Left ventricle myocardium inferior (tissue), 1 donor: ENCODE measurements around the gene NCOR2. TPM values are rescaled to one million over a fixed set of nuclear protein-coding genes. Genes with fewer than 3 reads are reported as not detected.

Experiments used
- DNase-seq: peaks from one replicate; pipeline ENCODE4 v3.0.0-alpha.2; 2020
- H3K27ac ChIP-seq: fragments of 200-600 bp; replicated peaks from 2 replicates; pipeline ENCODE4 v1.8.0; 2021
- H3K27me3 ChIP-seq: fragments of 200-600 bp; 2 replicates; pipeline ENCODE4 v1.8.0; 2021; ENCODE audit warnings: low read depth
- H3K36me3 ChIP-seq: fragments of 200-600 bp; 2 replicates; pipeline ENCODE4 v1.8.0; 2021
- H3K4me1 ChIP-seq: fragments of 200-600 bp; 2 replicates; pipeline ENCODE4 v1.8.0; 2021
- H3K4me3 ChIP-seq: fragments of 200-600 bp; 2 replicates; pipeline ENCODE4 v1.8.0; 2021; ENCODE audit warnings: mild to moderate bottlenecking, moderate library complexity
- H3K9me3 ChIP-seq: fragments of 200-600 bp; replicated peaks from 2 replicates; pipeline ENCODE4 v1.8.0; 2021
- CTCF ChIP-seq: fragments of 200-600 bp; IDR thresholded peaks from 2 replicates; pipeline ENCODE4 v1.8.0; 2021; ENCODE audit warnings: antibody characterized with exemption, mild to moderate bottlenecking, borderline replicate concordance
- intact Hi-C: fragments of 100-400 bp; cut with micrococcal nuclease; formaldehyde crosslinking; loops from one replicate; pipeline ENCODE4 v1.11.0; 2022
- total RNA-seq: library from RNA; stranded (reverse); fragmentation: NEBNext Ultra II Directional; extraction: Animal tissue kit (Norgen Biotek cat#: 25700); gene quantifications from one replicate; pipeline ENCODE4 v1.2.1, GENCODE V29; 2021
- donor health status: DM: no; HTN: yes; CAD: no; lungs with severe emphysema.

NCOR2 gene
- total RNA-seq, 1 donor from 2014 or later = 152 TPM

GRCh38 chr12:124527861-124528561 is 39.4 kb downstream of the NCOR2 start:
- peak; percentile 42 for DNase-seq
- H3K27ac ChIP-seq = peak overlapping the region; percentile 49
- H3K36me3 ChIP-seq = no peaks in the 10 kb centered on the region
- no peaks in the 10 kb centered on the region for H3K27me3 ChIP-seq
- intact Hi-C loops = no loop called here
- no peak for TF ChIP-seq CTCF
- H3K4me1 ChIP-seq = peaks cover 70% of the 10 kb centered on the region
- no peaks in the 10 kb centered on the region for H3K9me3 ChIP-seq
- no peak overlapping the region for H3K4me3 ChIP-seq

GRCh38 chr12:124525927-124526692 is 41.3 kb downstream of the NCOR2 start:
- no peak for DNase-seq

GRCh38 chr12:124525455-124525854 is 42.0 kb downstream of the NCOR2 start:
- peak; percentile 51 for DNase-seq
- Histone ChIP-seq H3K27me3 (no peaks in the 10 kb centered on the region), H3K4me1 (peaks cover 70% of the 10 kb centered on the region), H3K27ac (peak overlapping the region; percentile 41), H3K4me3 (no peak overlapping the region), H3K36me3 (no peaks in the 10 kb centered on the region), H3K9me3 (no peaks in the 10 kb centered on the region)
- intact Hi-C loops = no loop called here
- TF ChIP-seq CTCF = no peak

More at GRCh38 chr12:124525927-124526692, 41.3 kb downstream of the NCOR2 start:
- Histone ChIP-seq H3K4me1 (peaks cover 70% of the 10 kb centered on the region), H3K9me3 (no peaks in the 10 kb centered on the region), H3K27me3 (no peaks in the 10 kb centered on the region), H3K4me3 (no peak overlapping the region), H3K27ac (peak overlapping the region; percentile 41), H3K36me3 (no peaks in the 10 kb centered on the region)
- intact Hi-C loops = no loop called here
- no peak for TF ChIP-seq CTCF

GRCh38 chr12:124524231-124524925 is 43.0 kb downstream of the NCOR2 start:
- intact Hi-C loops = no loop called here
- Histone ChIP-seq H3K36me3 (no peaks in the 10 kb centered on the region), H3K27ac (peak overlapping the region; percentile 12), H3K4me1 (peaks cover 79% of the 10 kb centered on the region), H3K4me3 (no peak overlapping the region), H3K9me3 (no peaks in the 10 kb centered on the region), H3K27me3 (no peaks in the 10 kb centered on the region)
- no peak for DNase-seq
- no peak for TF ChIP-seq CTCF

GRCh38 chr12:124523071-124523470 is 44.3 kb downstream of the NCOR2 start:
- peak overlapping the region; percentile 11 for H3K27ac ChIP-seq
- H3K36me3 ChIP-seq = no peaks in the 10 kb centered on the region
- peak; percentile 28 for DNase-seq
- H3K4me3 ChIP-seq = no peak overlapping the region
- no peaks in the 10 kb centered on the region for H3K27me3 ChIP-seq
- H3K9me3 ChIP-seq = no peaks in the 10 kb centered on the region
- intact Hi-C loops = no loop called here
- H3K4me1 ChIP-seq = peaks cover 81% of the 10 kb centered on the region
- no peak for TF ChIP-seq CTCF
